Natural killer cell (primary cell): ENCODE data around the gene MAP2K6. TPM values are rescaled to one million over a fixed set of nuclear protein-coding genes. Genes with fewer than 3 reads are reported as not detected.

Source experiments
- ATAC-seq, 3 donors: fragments of 150-1000 bp in 2 of 3; fragments of 200-7000 bp in 1 of 3; cut with Tn5 transposase; 1 replicate in 1 of 3; 2 replicates in 2 of 3; pipeline ENCODE4 v1.10.0; 2021; ENCODE audit warnings: mild to moderate bottlenecking in 2 of 3, moderate library complexity in 2 of 3
- DNase-seq, 2 donors: peaks; one replicate each; pipeline versions ENCODE4 v3.0.0 to v3.0.0-alpha.2; 2013 to 2021; ENCODE audit warnings: mixed read lengths in 1 of 2
- H3K27ac ChIP-seq: one replicate; pipeline ENCODE4 v1.5.1; 2013; ENCODE audit warnings: mild to moderate bottlenecking, low read length
- H3K27me3 ChIP-seq: one replicate; pipeline ENCODE4 v1.6.1; 2013; ENCODE audit warnings: low read length; ENCODE audit not compliant: control insufficient read depth, insufficient read depth
- H3K36me3 ChIP-seq: one replicate; pipeline ENCODE4 v1.6.1; 2013; ENCODE audit warnings: low read length; ENCODE audit not compliant: control insufficient read depth, insufficient read depth
- H3K4me1 ChIP-seq: one replicate; pipeline ENCODE4 v1.6.1; 2013; ENCODE audit warnings: low read length; ENCODE audit not compliant: control insufficient read depth, insufficient read depth
- H3K4me3 ChIP-seq: one replicate; pipeline ENCODE4 v1.5.1; 2013; ENCODE audit warnings: low read length
- H3K9me3 ChIP-seq: one replicate; pipeline ENCODE4 v1.6.1; 2013; ENCODE audit warnings: low read length; ENCODE audit not compliant: control insufficient read depth, insufficient read depth
- H3K27ac Mint-ChIP-seq, 2 donors: one replicate each; pipeline ENCODE4 v1.8.0; 2022; ENCODE audit warnings: mild to moderate bottlenecking in 2 of 2, mixed read lengths in 2 of 2, moderate library complexity in 1 of 2
- H3K27me3 Mint-ChIP-seq, 2 donors: one replicate each; pipeline ENCODE4 v1.8.0; 2022; ENCODE audit warnings: low read depth in 2 of 2, mixed read lengths in 2 of 2
- H3K36me3 Mint-ChIP-seq: one replicate; pipeline ENCODE4 v1.8.0; 2022; ENCODE audit warnings: mixed read lengths
- H3K4me1 Mint-ChIP-seq, 2 donors: one replicate each; pipeline ENCODE4 v1.8.0; 2022; ENCODE audit warnings: mixed read lengths in 2 of 2
- H3K4me3 Mint-ChIP-seq: one replicate; pipeline ENCODE4 v1.8.0; 2022; ENCODE audit warnings: mild to moderate bottlenecking, moderate library complexity, mixed read lengths
- H3K9me3 Mint-ChIP-seq, 2 donors: one replicate each; pipeline ENCODE4 v1.8.0; 2022; ENCODE audit warnings: mixed read lengths in 2 of 2
- CTCF ChIP-seq: fragments of 200-600 bp; IDR thresholded peaks from one replicate; pipeline ENCODE4 v1.8.0; 2022; ENCODE audit warnings: antibody characterized with exemption
- WGBS: methylation state at CpG from one replicate; pipeline ENCODE4 v1.1.7; 2013; ENCODE audit warnings: missing lambda C conversion rate; ENCODE audit not compliant: insufficient coverage; 5-methylcytosine and 5-hydroxymethylcytosine counted together
- intact Hi-C: fragments of 100-400 bp; cut with micrococcal nuclease; formaldehyde crosslinking; loops from one replicate; pipeline ENCODE4 v1.14.2; 2022
- total RNA-seq, 4 donors: library from RNA; stranded (reverse); fragments of 120-200 nt in 1 of 4; gene quantifications; one replicate each; pipeline versions ENCODE4 v1.2.3 to v1.2.4, GENCODE V29; 2013 to 2022

The MAP2K6 gene
- total RNA-seq, 3 donors from 2014 or later (not counting 1 experiment from before 2014, with no cell fraction given): 11.8 to 16.9 (median 14.0) TPM

- intact Hi-C loops: no loop called here
- H3K4me1 Mint-ChIP-seq: peaks cover 25 to 34% of the 10 kb centered on the region in 2 donors
Measured at GRCh38 chr17:69492410-69493071, 78.0 kb downstream of the MAP2K6 start.

GRCh38 chr17:69495787-69496186 lies 81.3 kb downstream of the MAP2K6 start:
- Histone ChIP-seq H3K27ac (no peak overlapping the region), H3K4me3 (no peak overlapping the region), H3K27me3 (no peaks in the 10 kb centered on the region), H3K9me3 (no peaks in the 10 kb centered on the region), H3K4me1 (no peaks in the 10 kb centered on the region), H3K36me3 (no peaks in the 10 kb centered on the region)
- Mint-ChIP-seq H3K4me3 (no peak overlapping the region), H3K36me3 (no peaks in the 10 kb centered on the region), H3K4me1 (peaks cover 20 to 44% of the 10 kb centered on the region in 2 donors), H3K27me3 (no peaks in the 10 kb centered on the region), H3K27ac (no peak overlapping the region), H3K9me3 (no peaks in the 10 kb centered on the region)
- DNase-seq (no peak), ATAC-seq (no peak)
- intact Hi-C loops: no loop called here
- no peak for TF ChIP-seq CTCF
- 81% methylated on average over 5 of the region's 5 CpGs for WGBS

More at GRCh38 chr17:69492410-69493071, 78.0 kb downstream of the MAP2K6 start:
- DNase-seq (no peak), ATAC-seq (no peak)
- no peak for TF ChIP-seq CTCF
- H3K4me3 Mint-ChIP-seq: no peak overlapping the region
- WGBS: 97% methylated on average over 3 of the region's 3 CpGs
- Histone ChIP-seq H3K4me3 (no peak overlapping the region), H3K9me3 (no peaks in the 10 kb centered on the region), H3K27ac (no peak overlapping the region), H3K4me1 (no peaks in the 10 kb centered on the region), H3K36me3 (no peaks in the 10 kb centered on the region), H3K27me3 (no peaks in the 10 kb centered on the region)
- H3K27ac Mint-ChIP-seq: no peak overlapping the region
- no peaks in the 10 kb centered on the region for H3K36me3 Mint-ChIP-seq
- H3K27me3 Mint-ChIP-seq: no peaks in the 10 kb centered on the region
- H3K9me3 Mint-ChIP-seq: no peaks in the 10 kb centered on the region

GRCh38 chr17:69497161-69497560 lies 82.7 kb downstream of the MAP2K6 start:
- WGBS: 92% methylated on average over 1 of the region's 1 CpG
- Histone ChIP-seq H3K27me3 (no peaks in the 10 kb centered on the region), H3K36me3 (no peaks in the 10 kb centered on the region), H3K9me3 (no peaks in the 10 kb centered on the region), H3K27ac (no peak overlapping the region), H3K4me1 (no peaks in the 10 kb centered on the region), H3K4me3 (no peak overlapping the region)
- TF ChIP-seq CTCF: no peak
- intact Hi-C loops: no loop called here
- no peak overlapping the region for H3K4me3 Mint-ChIP-seq
- no peaks in the 10 kb centered on the region for H3K27me3 Mint-ChIP-seq
- no peak overlapping the region for H3K27ac Mint-ChIP-seq
- DNase-seq (no peak), ATAC-seq (no peak)
- no peaks in the 10 kb centered on the region for H3K9me3 Mint-ChIP-seq
- H3K4me1 Mint-ChIP-seq: peaks cover 17 to 34% of the 10 kb centered on the region in 2 donors
- no peaks in the 10 kb centered on the region for H3K36me3 Mint-ChIP-seq

GRCh38 chr17:69499318-69499717 lies 84.8 kb downstream of the MAP2K6 start:
- DNase-seq: no peak
- ATAC-seq: no peak
- Mint-ChIP-seq H3K36me3 (no peaks in the 10 kb centered on the region), H3K9me3 (no peaks in the 10 kb centered on the region), H3K4me3 (no peak overlapping the region), H3K27me3 (no peaks in the 10 kb centered on the region), H3K4me1 (peaks cover 19 to 33% of the 10 kb centered on the region in 2 donors), H3K27ac (no peak overlapping the region)
- no peaks in the 10 kb centered on the region for H3K4me1 ChIP-seq
- H3K36me3 ChIP-seq: no peaks in the 10 kb centered on the region
- H3K4me3 ChIP-seq: no peak overlapping the region
- intact Hi-C loops: no loop called here
- no peak for TF ChIP-seq CTCF
- no peaks in the 10 kb centered on the region for H3K27me3 ChIP-seq
- H3K27ac ChIP-seq: no peak overlapping the region
- 82% methylated on average over 2 of the region's 3 CpGs for WGBS
- H3K9me3 ChIP-seq: no peaks in the 10 kb centered on the region
